Brain microvascular endothelial cell (primary cell): ENCODE results near the gene ZNHIT2.

Experiments used
- DNase-seq: peaks from one replicate; pipeline ENCODE4 v3.0.0-alpha.2; 2020
- H3K27ac ChIP-seq: fragments of 250-450 bp; sonication (Bioruptor Pico); 2 replicates; pipeline ENCODE4 v1.5.1; 2020; ENCODE audit warnings: mild to moderate bottlenecking, moderate library complexity
- H3K27me3 ChIP-seq: fragments of 250-450 bp; sonication (Bioruptor Pico); replicated peaks from 2 replicates; pipeline ENCODE4 v1.5.1; 2020; ENCODE audit warnings: mild to moderate bottlenecking
- H3K36me3 ChIP-seq: fragments of 250-450 bp; sonication (Bioruptor Pico); replicated peaks from 2 replicates; pipeline ENCODE4 v1.5.1; 2020; ENCODE audit warnings: mild to moderate bottlenecking
- H3K4me3 ChIP-seq: 2 replicates; pipeline ENCODE4 v1.5.1; 2011; ENCODE audit warnings: low read depth, mild to moderate bottlenecking, control low read depth, low read length, moderate library complexity
- CTCF ChIP-seq: IDR thresholded peaks from 2 replicates; pipeline ENCODE4 v1.5.1; 2011; ENCODE audit warnings: low read depth, mild to moderate bottlenecking, moderate library complexity, low read length, control low read depth, inconsistent platforms; ENCODE audit errors: missing control alignments
- in situ Hi-C: cut with HindIII; loops from 2 replicates; pipeline ENCODE4 v1.10.0; 2017; ENCODE audit warnings: low sequenced_read_pairs, low pct_ligation_motif_present

ZNHIT2 gene

GRCh38 chr11:65117206-65118096 is at the start of gene ZNHIT2:
ZNHIT2 (minus strand) TSS chr11:65117701; CDS start chr11:65117653, 48 bp downstream.
- in situ Hi-C loops = no loop called here
- Histone ChIP-seq H3K4me3 (peak within 1 kb of the TSS; percentile 87), H3K27ac (peak within 1 kb of the TSS; percentile 85), H3K27me3 (no peaks in the 10 kb centered on the region), H3K36me3 (peaks cover 38% of the 10 kb centered on the region)
- DNase-seq = peak; percentile 98
- TF ChIP-seq CTCF = peak; percentile 92

GRCh38 chr11:65166893-65167292 is 49.4 kb upstream of the ZNHIT2 start:
- no peak for TF ChIP-seq CTCF
- Histone ChIP-seq H3K4me3 (no peak overlapping the region), H3K36me3 (no peaks in the 10 kb centered on the region), H3K27ac (no peak overlapping the region), H3K27me3 (no peaks in the 10 kb centered on the region)
- no peak for DNase-seq
- in situ Hi-C loops = no loop called here

- H3K4me3 ChIP-seq = no peak overlapping the region
- TF ChIP-seq CTCF = no peak
- H3K27me3 ChIP-seq = no peaks in the 10 kb centered on the region
- H3K36me3 ChIP-seq = no peaks in the 10 kb centered on the region
- no peak for DNase-seq
- in situ Hi-C loops = no loop called here
- no peak overlapping the region for H3K27ac ChIP-seq
Measured at GRCh38 chr11:65165410-65166317, 48.2 kb upstream of the ZNHIT2 start.

GRCh38 chr11:65163684-65164083 is 46.2 kb upstream of the ZNHIT2 start:
- Histone ChIP-seq H3K27me3 (no peaks in the 10 kb centered on the region), H3K4me3 (no peak overlapping the region), H3K36me3 (no peaks in the 10 kb centered on the region), H3K27ac (no peak overlapping the region)
- no peak for DNase-seq
- in situ Hi-C loops = no loop called here
- TF ChIP-seq CTCF = no peak

GRCh38 chr11:65160643-65161042 is 43.1 kb upstream of the ZNHIT2 start:
- H3K36me3 ChIP-seq = no peaks in the 10 kb centered on the region
- no peak overlapping the region for H3K4me3 ChIP-seq
- no peak overlapping the region for H3K27ac ChIP-seq
- no peak for DNase-seq
- in situ Hi-C loops = no loop called here
- no peaks in the 10 kb centered on the region for H3K27me3 ChIP-seq
- TF ChIP-seq CTCF = no peak
